Measurements from ENCODE around the gene MIS18A.

The MIS18A gene

DNA sequence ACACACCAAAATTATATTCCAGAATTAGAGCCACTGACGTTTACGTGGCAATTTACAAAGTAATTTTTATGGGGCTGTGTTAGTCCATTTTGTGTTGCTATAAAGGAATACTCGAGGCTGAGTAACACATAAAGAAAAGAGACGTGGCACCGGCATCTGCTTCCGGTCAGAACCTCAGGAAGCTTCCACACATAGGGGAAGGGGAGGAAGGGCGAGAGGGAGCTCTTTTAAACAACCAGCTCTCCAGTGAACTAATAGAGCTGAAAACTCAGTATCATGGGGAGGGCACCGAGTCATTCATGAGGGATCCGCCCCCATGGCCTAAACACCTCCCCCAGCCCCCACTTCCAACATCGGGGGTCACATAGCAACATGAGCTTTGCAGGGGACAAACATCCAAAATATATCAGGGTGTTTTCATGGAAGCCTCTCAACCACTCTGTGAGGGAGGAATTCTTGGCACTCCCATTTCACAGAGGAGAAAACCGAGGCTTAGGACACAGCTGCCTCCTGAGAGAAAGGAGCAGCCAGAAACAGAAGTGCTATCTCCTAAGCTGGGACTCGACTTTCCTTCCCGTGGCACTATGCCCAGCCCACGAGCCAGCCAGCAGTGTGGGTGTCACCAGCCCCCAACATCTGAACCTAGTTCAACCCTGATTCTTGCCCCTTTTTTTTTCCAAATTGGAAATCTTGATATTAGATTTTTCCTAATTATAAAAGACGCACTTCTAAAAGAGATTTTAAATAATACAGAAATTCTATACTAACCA is 29.2 kb downstream of the MIS18A start:
- FAIRE-seq: no peak

DNA sequence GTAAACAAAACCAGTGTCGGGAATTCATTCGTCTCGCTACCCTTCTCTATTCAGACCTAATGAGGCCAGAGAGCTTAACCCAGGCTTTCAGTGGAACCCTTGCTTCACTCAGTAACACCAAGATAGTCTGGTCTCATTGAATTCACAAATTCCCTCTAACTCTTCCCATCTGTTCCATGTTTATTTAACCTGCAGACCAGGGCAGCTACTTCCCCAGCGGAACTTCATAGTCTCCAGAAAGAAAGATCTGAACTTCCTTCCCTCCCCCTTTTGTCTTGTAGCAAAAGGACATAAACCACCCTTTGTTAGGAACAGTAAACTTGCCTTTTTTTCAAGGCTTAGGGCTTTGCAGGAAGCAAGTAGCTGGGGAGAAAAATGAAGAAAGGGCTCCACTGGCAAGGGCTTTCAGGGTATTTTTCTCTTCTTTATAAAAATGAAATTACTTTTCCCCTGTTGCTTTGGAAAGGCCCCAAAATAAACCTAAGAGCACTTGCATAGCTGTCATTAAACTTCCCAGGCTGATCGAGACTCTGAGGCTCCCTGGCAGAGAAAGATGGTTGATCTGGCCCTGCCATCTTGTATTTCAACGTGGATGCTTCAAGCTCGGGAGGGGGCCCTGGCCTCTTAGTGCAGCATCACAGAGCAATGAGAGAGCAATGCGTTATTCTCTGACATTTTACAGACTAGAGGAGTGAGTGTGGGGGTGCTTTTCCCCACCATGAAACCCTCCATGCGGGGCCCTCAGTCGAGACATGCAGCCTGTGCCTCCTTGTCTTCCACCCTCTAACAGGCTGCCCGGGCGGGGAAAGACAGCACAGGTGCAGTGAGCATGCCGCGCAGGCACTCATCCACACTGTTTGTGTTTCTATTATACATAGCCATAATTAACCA is 30.0 kb downstream of the MIS18A start:
- FAIRE-seq: no peak

DNA sequence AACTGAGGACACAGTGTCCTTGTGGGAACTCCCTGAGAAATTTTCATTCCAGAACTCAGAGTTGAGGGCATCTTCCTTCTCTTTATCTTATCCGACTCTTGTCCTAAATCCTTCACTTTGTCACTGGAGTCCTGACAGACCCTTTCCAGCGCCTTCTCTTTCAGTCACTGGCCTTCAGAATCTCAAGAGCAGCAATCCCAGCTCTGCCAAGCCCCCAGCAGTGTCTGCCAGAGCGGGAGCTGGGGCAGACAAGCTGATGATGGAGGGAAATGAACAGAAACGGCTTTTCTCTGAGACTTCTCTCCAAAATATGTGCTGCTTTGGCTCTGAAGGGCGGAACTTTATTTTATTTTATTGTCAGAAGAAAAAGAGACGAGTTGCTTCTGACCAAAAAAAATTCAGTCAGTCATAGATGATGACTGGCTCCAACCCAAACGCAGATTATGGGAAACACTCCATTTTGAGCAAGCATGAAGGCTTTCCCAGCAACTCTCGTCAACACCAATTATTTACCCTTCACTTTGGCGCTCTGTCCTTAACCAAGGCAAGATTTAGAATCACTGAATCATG is 32.2 kb downstream of the MIS18A start:
- FAIRE-seq: no peak

DNA sequence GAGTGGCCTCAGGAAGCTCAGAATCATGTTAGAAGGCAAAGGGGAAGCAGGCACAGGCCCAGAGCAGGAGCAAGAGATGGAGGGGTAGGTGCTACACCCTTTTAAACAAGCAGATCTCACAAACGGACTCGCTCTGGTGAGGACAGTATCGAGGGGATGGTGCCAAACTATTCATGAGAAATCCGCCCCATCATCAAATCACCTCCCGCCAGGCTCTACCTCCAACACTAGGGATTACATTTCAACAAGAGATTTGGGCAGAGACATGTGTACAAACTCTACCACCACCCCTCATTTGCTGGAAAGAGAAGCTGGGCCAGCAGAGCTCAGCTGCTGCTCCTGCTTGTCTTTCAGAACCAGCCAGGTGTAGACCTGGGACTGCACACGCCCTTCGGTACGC is 32.9 kb downstream of the MIS18A start:
- no peak for FAIRE-seq

DNA sequence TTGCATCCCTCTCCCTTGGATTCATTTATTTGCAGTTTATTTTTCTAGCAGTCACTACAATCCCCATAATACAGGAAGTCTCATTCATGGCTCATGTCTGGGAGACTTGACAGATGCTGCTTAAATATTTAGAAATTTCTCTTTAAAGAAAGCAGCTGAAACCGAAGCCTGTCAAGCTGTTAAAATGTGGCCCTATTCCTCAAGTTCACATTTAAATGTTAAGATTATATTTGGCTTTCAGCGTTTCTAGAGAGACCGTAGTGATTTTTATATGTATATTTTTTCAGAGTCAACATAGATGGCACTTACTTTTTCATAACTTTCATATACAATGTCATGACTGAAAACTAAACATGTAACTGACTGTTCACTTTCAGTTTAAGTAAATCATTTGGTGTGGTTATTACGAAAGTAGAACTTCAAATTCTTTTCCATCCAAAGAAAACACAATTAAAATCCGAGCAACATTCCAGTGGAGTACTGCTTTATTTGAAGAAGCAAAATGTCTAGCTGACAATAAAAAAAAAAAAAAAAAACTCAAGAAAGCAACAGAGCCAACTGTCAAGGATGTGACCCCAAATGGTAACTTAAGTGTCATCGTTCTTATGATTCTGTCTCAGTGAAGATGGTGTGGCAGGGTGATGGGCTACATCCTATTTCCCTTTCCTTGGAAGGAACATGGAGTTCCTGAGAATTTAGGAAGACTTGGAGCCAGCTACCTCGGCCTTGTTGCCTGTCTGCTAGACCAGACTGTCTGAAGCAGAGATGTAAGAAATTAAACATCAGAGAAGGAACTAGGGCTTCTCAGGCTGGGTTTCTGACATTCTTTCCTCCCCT is 37.8 kb downstream of the MIS18A start:
- FAIRE-seq: no peak

DNA sequence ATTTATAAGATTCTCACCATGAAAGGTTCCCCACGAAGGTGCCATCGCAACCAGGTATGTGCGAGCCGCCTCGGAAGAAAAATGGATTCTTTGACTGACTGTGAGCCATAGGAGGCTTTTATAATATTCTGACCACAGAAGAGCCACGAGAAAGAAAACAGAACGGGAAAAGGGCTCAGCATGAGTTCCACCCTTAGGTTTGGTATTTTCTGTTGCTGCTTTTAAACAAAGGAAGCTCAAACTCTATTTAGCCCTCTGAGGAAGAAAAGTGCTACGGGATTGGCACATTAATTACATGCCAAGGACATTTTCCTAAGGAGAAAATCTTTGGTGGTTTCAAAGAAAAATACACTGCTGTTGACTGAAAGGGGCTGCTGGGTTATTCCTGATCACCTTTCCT is 39.3 kb downstream of the MIS18A start:
- no peak for FAIRE-seq

DNA sequence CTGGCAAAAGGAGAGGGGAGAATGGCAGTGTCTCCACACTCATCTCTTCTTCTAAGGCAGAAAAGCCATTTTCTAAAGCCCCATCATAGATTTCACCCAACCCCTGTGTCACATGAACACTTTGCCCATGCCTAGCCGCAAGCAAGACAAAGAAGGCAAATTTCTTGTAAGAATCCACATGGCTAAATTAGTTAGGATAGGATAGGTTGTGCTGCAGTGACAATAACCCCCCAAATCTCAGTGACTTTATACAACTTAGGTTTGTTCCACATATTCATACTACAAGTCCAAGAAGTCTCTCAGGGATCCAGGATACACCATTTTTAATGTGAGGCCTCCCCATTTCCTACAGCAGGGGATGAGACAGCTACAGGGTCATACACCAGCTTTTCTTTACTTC is 40.8 kb downstream of the MIS18A start:
- FAIRE-seq: no peak

DNA sequence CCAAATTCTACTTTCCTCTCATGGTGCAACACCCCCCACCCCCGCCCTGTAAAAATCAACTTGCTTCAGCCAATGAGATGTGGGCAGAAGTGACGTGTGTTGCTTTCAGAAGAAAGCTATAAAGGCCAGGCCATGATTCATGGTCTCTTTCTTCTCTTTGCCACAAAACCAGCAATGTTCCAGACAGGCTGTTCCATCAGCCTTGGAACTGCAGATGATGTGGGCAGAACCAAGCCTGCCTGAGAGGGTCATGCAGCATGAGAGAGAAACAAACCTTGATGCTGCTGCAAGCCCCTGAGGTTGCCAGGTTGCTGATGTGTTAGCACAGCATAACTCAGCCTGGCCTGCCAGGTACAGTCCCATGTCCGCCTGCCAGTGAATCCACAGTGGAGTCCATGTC is 41.8 kb downstream of the MIS18A start:
- FAIRE-seq: no peak

DNA sequence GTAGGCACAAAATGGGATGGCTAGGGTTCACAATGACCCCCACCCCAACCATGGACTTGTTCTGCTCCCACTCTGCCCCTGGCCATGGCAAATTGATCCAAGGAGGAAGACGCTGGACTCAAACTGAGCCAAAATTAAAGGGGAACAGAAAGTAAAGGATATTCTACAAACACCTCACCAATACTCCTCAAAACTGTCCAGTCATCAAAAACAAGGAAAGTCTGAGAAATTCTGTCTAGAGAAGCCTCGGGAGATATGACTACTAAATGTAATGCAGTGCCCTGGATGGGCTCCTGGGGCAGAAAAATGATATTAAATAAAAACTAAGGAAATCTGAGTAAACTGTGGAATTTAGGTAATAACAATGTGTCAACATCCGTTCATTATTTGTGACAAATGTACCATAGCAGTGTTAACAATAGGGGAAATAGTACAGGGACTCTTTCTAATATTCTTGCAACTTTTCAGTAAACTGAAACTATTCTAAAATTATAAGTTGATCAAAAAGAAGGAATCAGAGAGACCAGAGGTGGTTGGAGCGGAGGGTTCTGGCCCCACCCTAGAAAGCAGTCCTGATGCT is 45.0 kb downstream of the MIS18A start:
- no peak for FAIRE-seq

DNA sequence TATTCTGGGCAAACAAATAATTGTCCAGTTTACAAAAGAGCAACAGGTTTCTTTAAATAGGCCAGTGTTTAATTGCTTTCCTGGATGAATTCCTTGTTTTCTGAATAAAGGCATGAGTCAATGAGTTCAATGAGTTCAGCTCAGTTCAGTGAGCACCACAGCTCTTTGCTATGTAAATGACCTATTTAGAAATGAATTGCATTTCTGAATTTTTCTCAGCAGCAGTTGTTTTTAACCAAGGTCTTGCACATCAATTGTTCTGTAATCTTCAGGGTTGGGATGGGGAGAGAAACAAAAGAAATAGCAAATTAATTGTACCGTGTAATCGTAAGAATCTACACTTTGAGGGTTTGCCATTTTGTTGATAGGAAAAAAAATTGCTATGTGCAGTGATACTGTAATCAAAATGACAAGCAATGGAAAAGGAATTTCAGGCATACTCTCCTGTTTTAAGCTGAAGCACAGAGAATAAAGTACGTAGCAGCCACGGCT is 45.7 kb downstream of the MIS18A start:
- FAIRE-seq: no peak

DNA sequence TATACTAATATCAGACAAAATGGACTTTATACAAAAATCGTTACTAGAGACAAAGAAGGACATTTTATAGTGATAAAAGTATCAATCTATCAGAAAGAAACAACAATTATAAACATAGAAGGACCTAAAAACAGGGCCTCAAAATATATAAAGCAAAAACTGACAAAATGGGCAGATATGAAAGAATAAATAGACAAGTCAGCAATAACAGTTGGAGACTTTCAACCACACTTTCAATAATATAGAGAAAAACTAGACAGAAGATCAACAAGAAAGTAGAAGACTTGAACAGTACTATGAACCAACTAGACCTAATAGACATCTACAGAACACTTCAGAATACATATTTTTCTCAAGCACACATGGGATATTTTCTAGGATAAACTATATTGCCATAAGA is 52.4 kb downstream of the MIS18A start:
- FAIRE-seq: no peak

All from G401.6 (cell line).